ENCODE data around the gene DTNB.

DNA sequence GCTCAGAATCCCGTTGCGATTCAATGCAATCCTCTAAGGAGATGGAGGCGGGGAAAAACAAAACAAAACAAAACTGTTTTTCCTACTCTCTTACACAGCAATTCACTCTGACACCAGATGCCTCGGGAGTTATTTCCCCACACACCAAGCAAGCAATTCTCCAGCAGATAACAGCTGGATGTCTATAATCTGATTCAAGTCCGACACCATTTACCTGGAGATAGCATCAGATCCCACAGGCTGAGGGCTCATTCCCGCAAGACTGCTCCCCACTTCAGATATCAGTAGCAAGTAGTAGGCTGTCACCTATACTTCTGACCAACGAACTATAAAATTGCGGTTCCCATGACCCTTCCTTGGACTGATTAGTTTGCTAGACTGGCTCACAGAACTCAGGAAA is 58.7 kb downstream of the DTNB start:
- TF ChIP-seq TAF1 (IDR thresholded peaks at IDR 0.05; ENCODE audit: borderline replicate concordance, insufficient read depth, low read length) = no peak
- TF ChIP-seq POLR2AphosphoS5 (IDR thresholded peaks at IDR 0.05; ENCODE audit: low read depth, low read length) = no peak
- TF ChIP-seq, protein P1, sequence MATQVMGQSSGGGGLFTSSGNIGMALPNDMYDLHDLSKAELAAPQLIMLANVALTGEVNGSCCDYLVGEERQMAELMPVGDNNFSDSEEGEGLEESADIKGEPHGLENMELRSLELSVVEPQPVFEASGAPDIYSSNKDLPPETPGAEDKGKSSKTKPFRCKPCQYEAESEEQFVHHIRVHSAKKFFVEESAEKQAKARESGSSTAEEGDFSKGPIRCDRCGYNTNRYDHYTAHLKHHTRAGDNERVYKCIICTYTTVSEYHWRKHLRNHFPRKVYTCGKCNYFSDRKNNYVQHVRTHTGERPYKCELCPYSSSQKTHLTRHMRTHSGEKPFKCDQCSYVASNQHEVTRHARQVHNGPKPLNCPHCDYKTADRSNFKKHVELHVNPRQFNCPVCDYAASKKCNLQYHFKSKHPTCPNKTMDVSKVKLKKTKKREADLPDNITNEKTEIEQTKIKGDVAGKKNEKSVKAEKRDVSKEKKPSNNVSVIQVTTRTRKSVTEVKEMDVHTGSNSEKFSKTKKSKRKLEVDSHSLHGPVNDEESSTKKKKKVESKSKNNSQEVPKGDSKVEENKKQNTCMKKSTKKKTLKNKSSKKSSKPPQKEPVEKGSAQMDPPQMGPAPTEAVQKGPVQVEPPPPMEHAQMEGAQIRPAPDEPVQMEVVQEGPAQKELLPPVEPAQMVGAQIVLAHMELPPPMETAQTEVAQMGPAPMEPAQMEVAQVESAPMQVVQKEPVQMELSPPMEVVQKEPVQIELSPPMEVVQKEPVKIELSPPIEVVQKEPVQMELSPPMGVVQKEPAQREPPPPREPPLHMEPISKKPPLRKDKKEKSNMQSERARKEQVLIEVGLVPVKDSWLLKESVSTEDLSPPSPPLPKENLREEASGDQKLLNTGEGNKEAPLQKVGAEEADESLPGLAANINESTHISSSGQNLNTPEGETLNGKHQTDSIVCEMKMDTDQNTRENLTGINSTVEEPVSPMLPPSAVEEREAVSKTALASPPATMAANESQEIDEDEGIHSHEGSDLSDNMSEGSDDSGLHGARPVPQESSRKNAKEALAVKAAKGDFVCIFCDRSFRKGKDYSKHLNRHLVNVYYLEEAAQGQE (IDR thresholded peaks at IDR 0.05; ENCODE audit: insufficient read depth in 1 of 2, low read depth in 2 of 2, low read length in 2 of 2) = no peak
- TF ChIP-seq SIN3A (IDR thresholded peaks at IDR 0.05; ENCODE audit: borderline replicate concordance, insufficient read depth, low read length) = no peak
- TF ChIP-seq FOXP2 (optimal IDR thresholded peaks at IDR 0.05; ENCODE audit: borderline replicate concordance, extremely low read depth, extremely low read length, insufficient read depth) = no peak

Measured in PFSK-1 (cell line).